Endometrial microvascular endothelial cells (primary cell): ENCODE results near the gene MAN2A1. TPM values are rescaled to one million over a fixed set of nuclear protein-coding genes. Genes with fewer than 3 reads are reported as not detected.
"Not testable (repeated sequence)": the region's sequence is repeated elsewhere in the genome, so short reads cannot be mapped to it uniquely, and the experiment has no call there.

Experiments used
- in situ Hi-C: cut with HindIII; loops from 2 replicates; pipeline ENCODE4 v1.10.0; 2017; ENCODE audit warnings: low sequenced_read_pairs, low pct_unique_long_range_greater_than_20kb; ENCODE audit errors: inconsistent ontology term
- total RNA-seq: library from RNA; depleted of rRNA; stranded (reverse); fragments of >200 nt; gene quantifications from one replicate; pipeline ENCODE4 v1.2.3, GENCODE V29; 2015; ENCODE audit errors: inconsistent ontology term

The MAN2A1 gene
- total RNA-seq, 1 donor from 2014 or later = 89.2 TPM

DNA sequence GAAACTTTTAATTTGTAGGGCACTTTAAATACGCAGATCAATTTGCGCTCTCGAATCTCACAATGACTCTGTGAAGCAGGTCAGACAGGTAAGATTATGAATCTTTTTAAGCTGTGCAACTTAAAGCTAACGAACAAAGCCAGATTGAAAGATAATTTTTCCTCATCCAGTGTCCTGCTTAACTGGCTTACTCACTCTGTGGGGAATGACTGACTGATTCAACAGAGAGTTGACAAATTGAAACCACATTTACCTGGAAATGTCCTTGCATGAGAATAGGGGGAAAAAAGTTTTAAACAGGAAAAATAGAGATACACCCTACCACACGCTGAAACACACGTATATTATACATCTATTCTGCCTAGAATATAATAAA lies 187.9 kb downstream of the MAN2A1 start:
- in situ Hi-C loops = no loop called here

GRCh38 chr5:109878887-109879286 lies 189.2 kb downstream of the MAN2A1 start:
- in situ Hi-C loops = no loop called here

GRCh38 chr5:109880907-109881685 lies 191.4 kb downstream of the MAN2A1 start:
- in situ Hi-C loops = no loop called here

- in situ Hi-C loops = no loop called here
Measured at GRCh38 chr5:109882546-109882945, 192.8 kb downstream of the MAN2A1 start.

GRCh38 chr5:109884676-109885075 lies 194.9 kb downstream of the MAN2A1 start:
- in situ Hi-C loops = no loop called here

DNA sequence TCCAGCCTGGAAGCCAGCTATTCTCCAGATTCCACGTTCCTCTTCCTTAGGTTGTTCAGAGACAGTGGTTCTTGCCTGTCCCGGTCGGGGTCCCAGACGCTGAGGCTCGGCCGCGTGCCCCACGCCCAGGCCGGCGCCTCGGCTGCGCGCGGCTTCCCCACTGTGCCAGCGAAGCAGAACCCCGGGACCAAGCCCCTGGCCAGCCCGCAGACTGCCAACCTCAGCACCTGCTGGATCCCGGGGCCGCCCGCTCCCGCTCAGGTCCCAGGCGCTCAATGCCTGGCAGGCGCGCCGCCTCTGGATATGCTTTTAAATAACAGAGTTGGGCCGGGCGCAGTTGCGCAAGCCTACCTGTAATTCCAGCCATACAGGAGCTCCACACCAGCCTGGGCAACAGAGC lies 195.5 kb downstream of the MAN2A1 start:
- in situ Hi-C loops = no loop called here

DNA sequence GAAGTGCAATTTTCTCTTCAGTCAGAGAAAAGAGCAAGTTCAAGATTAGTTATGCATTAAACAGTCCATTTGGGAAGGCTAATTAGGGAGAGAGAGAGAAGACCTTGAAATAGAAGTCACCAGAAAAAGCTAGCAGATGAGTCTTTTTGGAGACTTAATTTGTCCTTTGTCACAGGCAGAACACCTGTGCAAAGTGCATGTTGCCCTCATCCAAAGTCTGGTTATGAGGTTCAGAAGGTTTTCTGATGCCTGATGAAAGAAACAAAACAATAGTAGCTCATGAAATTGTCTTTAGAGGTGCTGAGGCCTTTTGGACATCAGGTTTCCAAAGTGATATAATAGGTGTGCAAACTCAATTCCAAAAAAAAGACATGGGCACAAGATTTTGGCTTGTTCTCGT lies 199.3 kb downstream of the MAN2A1 start:
- in situ Hi-C loops = no loop called here

DNA sequence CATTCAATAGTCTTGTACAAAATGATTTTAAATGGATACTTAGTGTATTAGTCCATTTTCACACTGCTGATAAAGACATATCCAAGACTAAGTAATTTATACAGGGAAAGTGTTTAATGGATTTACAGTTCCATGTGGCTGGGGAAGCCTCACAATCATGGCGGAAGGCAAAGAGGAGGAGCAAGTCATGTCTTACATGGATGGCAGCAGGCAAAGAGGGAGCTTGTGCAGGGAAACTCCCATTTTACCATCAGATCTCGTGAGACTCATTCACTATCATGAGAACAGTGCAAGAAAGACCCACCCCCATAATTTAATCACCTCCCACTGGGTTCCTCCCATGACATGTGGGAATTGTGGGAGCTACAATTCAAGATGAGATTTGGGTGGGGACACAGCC lies 203.5 kb downstream of the MAN2A1 start:
- in situ Hi-C loops = not testable (repeated sequence)

DNA sequence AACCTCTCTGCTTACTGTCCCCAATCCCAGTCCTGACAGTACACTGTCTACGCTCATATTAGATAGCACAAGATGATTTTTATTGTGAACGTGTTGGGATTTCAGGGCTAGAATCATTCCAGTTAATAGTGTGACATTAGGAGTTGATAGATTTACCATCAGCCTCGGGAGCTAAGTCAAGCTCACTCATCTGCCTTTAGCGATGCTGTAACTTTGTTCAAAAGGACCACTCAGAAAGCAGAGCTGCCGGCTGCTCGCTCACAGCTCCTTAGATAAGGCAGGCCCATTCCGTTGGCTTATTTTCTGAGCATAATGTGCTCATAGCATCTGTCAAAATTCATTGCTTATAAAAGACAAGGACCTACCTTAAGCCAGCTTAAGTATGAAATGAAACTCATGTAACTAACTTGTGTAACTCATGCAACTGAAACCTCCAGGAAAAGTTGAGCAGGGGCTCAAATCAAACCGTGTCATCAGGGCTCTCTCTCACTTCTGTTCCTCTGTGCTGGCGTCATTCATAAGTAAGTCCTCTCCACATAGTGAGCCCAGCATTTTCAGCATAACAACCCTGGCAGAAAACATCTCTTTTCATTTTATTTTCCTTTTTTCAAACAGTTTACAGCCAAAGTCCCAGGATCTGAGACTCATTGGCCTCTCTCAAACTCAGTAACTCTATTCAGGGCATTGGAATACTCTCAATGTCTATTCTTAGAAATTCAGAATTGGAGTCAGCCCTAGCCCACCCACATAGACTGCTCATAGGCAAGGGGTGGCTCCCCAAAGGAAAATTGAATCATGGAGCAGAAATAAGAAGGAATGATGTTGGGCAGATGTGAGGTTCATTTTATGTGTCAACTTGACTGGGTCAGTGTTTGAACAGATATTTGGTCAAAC lies 208.8 kb downstream of the MAN2A1 start:
- in situ Hi-C loops = no loop called here

GRCh38 chr5:109899163-109899535 lies 209.4 kb downstream of the MAN2A1 start:
- in situ Hi-C loops = no loop called here

- in situ Hi-C loops = no loop called here
Measured at GRCh38 chr5:109900461-109900860, 210.7 kb downstream of the MAN2A1 start.

DNA sequence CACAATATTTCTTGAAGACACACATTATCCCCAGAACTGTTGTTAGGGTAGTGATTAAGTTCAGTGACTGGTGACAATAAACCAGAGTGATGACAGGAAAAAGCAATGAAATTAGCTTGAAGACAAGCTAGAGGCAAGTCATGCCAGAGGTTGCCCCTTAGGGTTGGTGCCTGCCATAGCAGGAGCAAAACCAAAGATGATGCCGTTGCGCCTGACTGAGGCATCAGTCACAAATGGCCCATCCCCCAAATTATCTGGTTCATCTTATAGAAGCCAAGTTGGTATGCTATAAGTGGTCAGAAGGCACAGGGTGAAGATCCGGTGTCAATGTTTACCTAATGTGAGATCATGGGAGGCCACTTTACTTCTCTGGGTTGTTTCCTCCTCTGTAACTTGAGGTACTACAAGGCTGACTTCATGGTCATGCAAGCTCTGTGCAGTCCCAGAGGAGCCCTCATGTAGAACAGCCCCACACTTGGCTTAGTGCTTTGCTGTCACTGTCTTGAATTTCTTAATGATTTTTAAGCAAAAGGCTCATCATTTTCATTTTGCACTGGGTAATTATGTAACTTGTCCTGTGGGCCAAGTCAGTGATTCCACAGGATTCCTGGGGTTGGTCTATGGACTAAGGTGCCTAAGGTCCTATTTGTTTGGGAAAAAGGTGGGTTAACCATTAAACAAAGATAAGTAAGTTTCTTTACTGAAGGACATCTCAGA lies 211.3 kb downstream of the MAN2A1 start:
- in situ Hi-C loops = no loop called here

- in situ Hi-C loops = no loop called here
Measured at GRCh38 chr5:109901628-109901981, 211.9 kb downstream of the MAN2A1 start.

- in situ Hi-C loops = no loop called here
Measured at GRCh38 chr5:109903061-109903460, 213.3 kb downstream of the MAN2A1 start.

- in situ Hi-C loops = no loop called here
Measured at GRCh38 chr5:109905906-109906305, 216.2 kb downstream of the MAN2A1 start.

GRCh38 chr5:109907189-109907588 lies 217.5 kb downstream of the MAN2A1 start:
- in situ Hi-C loops = no loop called here

DNA sequence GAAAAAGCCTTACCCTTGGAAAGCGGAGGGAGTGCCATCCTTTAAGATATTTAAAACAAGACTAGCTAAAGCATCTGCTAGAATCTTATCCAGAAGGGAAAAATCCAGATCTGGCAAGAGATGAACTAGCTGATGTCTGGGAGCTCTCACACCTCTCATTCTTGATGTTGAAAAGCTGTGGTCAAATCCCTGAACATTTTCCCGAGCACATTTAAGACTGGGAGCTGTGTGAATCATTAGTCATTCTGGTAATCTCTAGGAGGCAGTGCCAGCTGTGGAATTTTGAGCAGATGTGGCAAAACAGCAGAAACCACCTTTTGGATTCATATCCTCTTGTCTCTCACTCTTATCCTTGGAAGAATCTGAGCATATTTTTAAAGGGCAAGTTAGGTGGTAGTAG lies 218.0 kb downstream of the MAN2A1 start:
- in situ Hi-C loops = no loop called here

- in situ Hi-C loops = no loop called here
Measured at GRCh38 chr5:109908366-109908765, 218.6 kb downstream of the MAN2A1 start.

- in situ Hi-C loops = no loop called here
Measured at GRCh38 chr5:109910874-109911273, 221.1 kb downstream of the MAN2A1 start.

DNA sequence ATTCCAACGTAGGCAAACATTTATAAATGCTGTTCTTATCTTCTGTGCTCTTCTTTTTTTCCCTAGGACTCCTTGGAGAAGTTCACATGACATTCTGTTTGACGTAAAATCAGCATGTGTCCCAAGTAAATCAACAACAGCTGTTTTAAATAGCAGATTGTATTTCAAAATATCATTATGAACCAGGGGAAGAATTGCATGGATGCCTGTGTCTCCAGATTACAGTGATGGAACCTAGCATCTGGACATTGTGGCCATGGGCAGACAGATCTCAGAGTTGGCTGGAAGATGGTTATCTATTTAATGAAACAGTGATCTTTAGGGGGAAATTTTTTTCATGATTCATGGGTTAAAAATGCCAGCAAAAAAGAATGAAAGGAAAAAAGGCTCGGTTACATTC lies 222.0 kb downstream of the MAN2A1 start:
- in situ Hi-C loops = no loop called here
